Measurements from ENCODE around the gene ABCD2. TPM values are rescaled to one million over a fixed set of nuclear protein-coding genes. Genes with fewer than 3 reads are reported as not detected.
A peak's percentile ranks its signal among the peaks of the same experiment; 100 is the strongest.
"Not testable (repeated sequence)": the region's sequence is repeated elsewhere in the genome, so short reads cannot be mapped to it uniquely, and the experiment has no call there.

The ABCD2 gene
- total and polyA plus RNA-seq, 7 experiments from 2014 or later, result 7.1 to 32.9 (median 10.7) TPM

DNA sequence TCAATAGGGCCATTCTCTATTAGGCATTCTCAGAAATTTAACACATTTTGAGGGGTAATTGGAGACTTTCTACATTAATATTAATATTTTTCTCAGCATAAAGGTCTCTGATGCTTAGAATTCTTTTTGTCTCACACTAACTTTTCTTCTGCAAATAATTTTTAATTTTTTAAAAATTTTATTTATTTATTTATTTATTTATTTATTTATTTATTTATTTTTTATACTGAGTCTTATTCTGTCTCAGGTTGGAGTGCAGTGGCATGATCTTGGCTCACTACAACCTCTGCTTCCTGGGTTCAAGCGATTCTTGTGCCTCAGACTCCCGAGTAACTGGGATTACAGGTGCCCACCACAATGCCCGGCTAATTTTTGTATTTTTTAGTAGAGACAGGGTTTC lies 17.7 kb downstream of the ABCD2 start:
- H3K27ac ChIP-seq (ENCODE audit: low read depth, low read length); intact Hi-C loops (cut with micrococcal nuclease); H3K27me3 ChIP-seq (ENCODE audit: control insufficient read depth in 2 of 2, insufficient read depth in 2 of 2, low read length in 2 of 2); H3K9me3 ChIP-seq (ENCODE audit: control insufficient read depth in 2 of 3, low read length in 3 of 3); H3K27me3 Mint-ChIP-seq; H3K4me1 ChIP-seq (ENCODE audit: control insufficient read depth in 2 of 2, insufficient read depth in 2 of 2, low read length in 2 of 2); H3K9me3 Mint-ChIP-seq; H3K4me3 ChIP-seq (ENCODE audit: low read length); ATAC-seq; POLR2A ChIA-PET; H3K4me3 Mint-ChIP-seq; DNase-seq; H3K27ac Mint-ChIP-seq: not testable (repeated sequence)
- peaks cover 3 to 41% (median 15%) of the 10 kb centered on the region in 7 donors for H3K4me1 Mint-ChIP-seq
- H3K36me3 Mint-ChIP-seq, result peaks cover 9 to 40% (median 32%) of the 10 kb centered on the region in 5 donors
- peaks cover 0 to 33% (median 28%) of the 10 kb centered on the region in 3 experiments for H3K36me3 ChIP-seq (ENCODE audit: control insufficient read depth in 2 of 3, insufficient read depth in 3 of 3, low read length in 3 of 3)
- CTCF ChIA-PET, result interaction anchor here (1.4 kb wide), 1 partner anchor 18 kb away, joined by 3 read pairs; the partner anchor contains the start of gene ABCD2

DNA sequence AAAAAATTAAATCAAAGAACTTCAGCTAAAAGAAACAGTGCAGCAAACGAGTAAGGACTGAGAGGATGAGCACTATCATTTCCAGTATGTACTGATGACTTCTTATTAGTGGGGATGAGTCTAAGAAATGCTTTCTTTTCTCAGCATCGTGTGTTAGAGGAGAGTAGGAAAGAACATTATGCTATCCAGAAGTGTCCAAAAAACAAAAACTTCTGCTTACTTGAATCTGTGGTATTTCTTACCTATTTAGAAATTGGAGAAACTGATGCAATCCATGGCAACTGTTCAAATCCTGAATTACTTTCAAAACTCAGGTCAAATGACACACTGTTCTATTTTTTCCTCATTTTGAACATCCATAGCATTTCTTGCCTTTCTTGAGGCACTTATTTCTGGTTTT lies 23.7 kb downstream of the ABCD2 start:
- no peaks in the 10 kb centered on the region for H3K27me3 ChIP-seq (ENCODE audit: control insufficient read depth in 2 of 2, insufficient read depth in 2 of 2, low read length in 2 of 2)
- peaks cover 3 to 22% (median 7%) of the 10 kb centered on the region in 3 experiments for H3K36me3 ChIP-seq (ENCODE audit: control insufficient read depth in 2 of 3, insufficient read depth in 3 of 3, low read length in 3 of 3)
- DNase-seq, result no peak
- H3K4me1 ChIP-seq (ENCODE audit: control insufficient read depth in 2 of 2, insufficient read depth in 2 of 2, low read length in 2 of 2), result no peaks in the 10 kb centered on the region
- ChIA-PET POLR2A (interaction anchor here (1.6 kb wide), 1 partner anchor 8 kb away, joined by 5 read pairs; no protein-coding TSS in a partner anchor), CTCF (interaction anchor here (1.1 kb wide), 1 partner anchor 22 kb away, joined by 4 read pairs; no protein-coding TSS in a partner anchor)
- Mint-ChIP-seq H3K4me3 (no peak overlapping the region), H3K27ac (peak overlapping the region in 2 of 9 donors; percentile 1 to 50), H3K36me3 (peaks cover 0 to 33% (median 26%) of the 10 kb centered on the region in 5 donors), H3K9me3 (no peaks in the 10 kb centered on the region), H3K4me1 (peaks cover 2 to 23% (median 8%) of the 10 kb centered on the region in 7 donors), H3K27me3 (no peaks in the 10 kb centered on the region)
- intact Hi-C loops (cut with micrococcal nuclease), result no loop called here
- no peak overlapping the region for H3K27ac ChIP-seq (ENCODE audit: low read depth, low read length)
- no peak for ATAC-seq
- H3K9me3 ChIP-seq (ENCODE audit: control insufficient read depth in 2 of 3, low read length in 3 of 3), result no peaks in the 10 kb centered on the region
- H3K4me3 ChIP-seq (ENCODE audit: low read length), result no peak overlapping the region

DNA sequence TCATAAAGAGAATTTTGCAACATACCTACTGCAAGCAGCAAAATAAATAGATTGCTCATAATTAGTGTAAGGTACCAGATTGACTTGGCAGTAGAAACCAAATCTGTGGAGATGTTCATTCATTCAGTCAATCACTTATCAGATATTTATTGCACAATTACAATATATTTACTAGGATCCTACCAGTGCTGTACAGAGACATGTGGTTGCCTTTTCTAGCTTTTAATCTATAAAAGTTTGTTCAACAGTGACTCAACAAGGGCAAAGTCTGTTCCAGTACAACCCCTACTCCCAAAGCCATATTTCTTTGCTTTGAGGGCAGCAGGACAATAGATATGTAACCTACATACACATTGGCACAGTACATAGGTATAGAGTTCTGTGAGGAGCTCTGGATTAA lies 27.3 kb downstream of the ABCD2 start:
- no peaks in the 10 kb centered on the region for H3K9me3 ChIP-seq (ENCODE audit: control insufficient read depth in 2 of 3, low read length in 3 of 3)
- H3K27me3 ChIP-seq (ENCODE audit: control insufficient read depth in 2 of 2, insufficient read depth in 2 of 2, low read length in 2 of 2), result no peaks in the 10 kb centered on the region
- intact Hi-C loops (cut with micrococcal nuclease), result loop anchor here in 1 of 2 donors (1.0 to 2.0 kb wide), 2 partner anchors 19 to 26 kb away; no protein-coding TSS in a partner anchor
- ChIA-PET CTCF (interaction anchor here (1.3 kb wide), 1 partner anchor 27 kb away, joined by 4 read pairs; the partner anchor contains the start of gene ABCD2), POLR2A (interaction anchor here (0.9 to 1.0 kb wide), 2 partner anchors 27 to 92 kb away, joined by 3 to 4 read pairs; partner anchors contain the start of gene ABCD2)
- Mint-ChIP-seq H3K36me3 (peaks cover 0 to 31% (median 13%) of the 10 kb centered on the region in 5 donors), H3K27me3 (no peaks in the 10 kb centered on the region), H3K9me3 (no peaks in the 10 kb centered on the region), H3K27ac (peak overlapping the region in 6 of 9 donors; percentile 3 to 36 (median 23)), H3K4me1 (peaks cover under 1 to 29% (median 10%) of the 10 kb centered on the region in 7 donors), H3K4me3 (no peak overlapping the region)
- peaks cover 0 to 9% (median 3%) of the 10 kb centered on the region in 3 experiments for H3K36me3 ChIP-seq (ENCODE audit: control insufficient read depth in 2 of 3, insufficient read depth in 3 of 3, low read length in 3 of 3)
- no peaks in the 10 kb centered on the region for H3K4me1 ChIP-seq (ENCODE audit: control insufficient read depth in 2 of 2, insufficient read depth in 2 of 2, low read length in 2 of 2)
- no peak overlapping the region for H3K4me3 ChIP-seq (ENCODE audit: low read length)
- no peak overlapping the region for H3K27ac ChIP-seq (ENCODE audit: low read depth, low read length)
- DNase-seq (no peak), ATAC-seq (no peak)

DNA sequence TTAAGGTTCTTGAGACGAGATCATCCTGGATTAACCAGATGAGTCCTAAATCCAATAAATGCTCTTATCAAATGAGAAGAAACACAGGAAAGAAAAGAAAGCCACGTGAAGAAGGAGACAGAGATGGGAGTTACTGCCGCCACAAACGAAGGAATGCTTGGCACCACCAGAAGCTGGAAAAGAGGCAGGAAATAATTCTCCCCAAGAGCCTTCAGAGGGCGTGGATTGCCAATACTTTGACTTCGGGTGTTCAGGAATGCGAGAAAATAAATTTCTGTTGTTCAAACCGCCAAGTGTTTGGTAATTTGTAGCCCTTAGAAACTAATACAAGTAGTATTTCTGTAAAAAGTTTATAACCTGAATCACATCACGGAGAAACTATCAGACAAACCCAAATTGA lies 31.3 kb downstream of the ABCD2 start:
- no peaks in the 10 kb centered on the region for H3K27me3 ChIP-seq (ENCODE audit: control insufficient read depth in 2 of 2, insufficient read depth in 2 of 2, low read length in 2 of 2)
- Mint-ChIP-seq H3K4me3 (no peak overlapping the region), H3K27me3 (no peaks in the 10 kb centered on the region), H3K4me1 (peaks cover 0 to 21% (median 12%) of the 10 kb centered on the region in 7 donors), H3K36me3 (peaks cover 4 to 48% (median 34%) of the 10 kb centered on the region in 5 donors), H3K9me3 (peaks cover 0 to 3% (median 0%) of the 10 kb centered on the region in 11 donors), H3K27ac (peak overlapping the region in 1 of 9 donors; percentile 35)
- no peak overlapping the region for H3K4me3 ChIP-seq (ENCODE audit: low read length)
- ATAC-seq, result no peak
- no peak for DNase-seq
- POLR2A ChIA-PET, result no interaction called here
- no peaks in the 10 kb centered on the region for H3K4me1 ChIP-seq (ENCODE audit: control insufficient read depth in 2 of 2, insufficient read depth in 2 of 2, low read length in 2 of 2)
- H3K27ac ChIP-seq (ENCODE audit: low read depth, low read length), result no peak overlapping the region
- H3K9me3 ChIP-seq (ENCODE audit: control insufficient read depth in 2 of 3, low read length in 3 of 3), result no peaks in the 10 kb centered on the region
- intact Hi-C loops (cut with micrococcal nuclease), result loop anchor here in 1 of 2 donors (5.0 kb wide), 1 partner anchor 271 kb away; no protein-coding TSS in a partner anchor
- peaks cover 0 to 18% (median under 1%) of the 10 kb centered on the region in 3 experiments for H3K36me3 ChIP-seq (ENCODE audit: control insufficient read depth in 2 of 3, insufficient read depth in 3 of 3, low read length in 3 of 3)
- CTCF ChIA-PET, result no interaction called here

DNA sequence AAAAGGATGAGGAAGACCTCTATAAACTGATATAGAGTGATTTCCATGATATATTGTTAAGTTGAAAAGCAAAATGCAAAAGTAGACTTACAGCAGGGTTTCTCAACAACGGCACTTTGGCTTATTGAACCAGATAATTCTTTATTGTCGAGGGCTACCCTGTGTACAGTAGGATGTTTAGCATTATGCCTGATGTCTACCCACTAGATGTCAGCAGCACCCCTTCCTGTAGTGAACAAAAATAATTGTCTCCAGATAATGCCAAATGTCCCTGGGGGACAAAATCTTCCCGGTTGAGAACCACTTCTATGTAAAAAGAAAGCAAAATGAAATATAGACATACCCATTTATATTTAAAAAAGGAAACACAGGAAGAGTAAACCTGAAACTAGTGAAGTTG lies 32.4 kb downstream of the ABCD2 start:
- Histone ChIP-seq H3K9me3 (ENCODE audit: control insufficient read depth in 2 of 3, low read length in 3 of 3) (no peaks in the 10 kb centered on the region), H3K4me1 (ENCODE audit: control insufficient read depth in 2 of 2, insufficient read depth in 2 of 2, low read length in 2 of 2) (no peaks in the 10 kb centered on the region), H3K36me3 (ENCODE audit: control insufficient read depth in 2 of 3, insufficient read depth in 3 of 3, low read length in 3 of 3) (peaks cover 0 to 15% (median 0%) of the 10 kb centered on the region in 3 experiments), H3K27me3 (ENCODE audit: control insufficient read depth in 2 of 2, insufficient read depth in 2 of 2, low read length in 2 of 2) (no peaks in the 10 kb centered on the region), H3K4me3 (ENCODE audit: low read length) (no peak overlapping the region), H3K27ac (ENCODE audit: low read depth, low read length) (no peak overlapping the region)
- Mint-ChIP-seq H3K4me1 (peaks cover 0 to 17% (median 9%) of the 10 kb centered on the region in 7 donors), H3K27ac (no peak overlapping the region), H3K27me3 (no peaks in the 10 kb centered on the region), H3K9me3 (peaks cover 0 to 3% (median 0%) of the 10 kb centered on the region in 11 donors), H3K4me3 (no peak overlapping the region), H3K36me3 (peaks cover 4 to 43% (median 35%) of the 10 kb centered on the region in 5 donors)
- ChIA-PET CTCF (interaction anchor here (0.9 to 4.8 kb wide), 6 partner anchors 32 to 404 kb away, joined by 3 to 27 read pairs (median 6); partner anchors contain the start of gene ABCD2), POLR2A (no interaction called here)
- intact Hi-C loops (cut with micrococcal nuclease), result loop anchor here (1.0 to 5.0 kb wide), 8 partner anchors 18 to 520 kb away; partner anchors contain the start of gene ABCD2 (in 2 of the 2)
- peak; percentile 66 for ATAC-seq
- peak in 7 of 9 donors; percentile 10 to 56 (median 31) for DNase-seq

DNA sequence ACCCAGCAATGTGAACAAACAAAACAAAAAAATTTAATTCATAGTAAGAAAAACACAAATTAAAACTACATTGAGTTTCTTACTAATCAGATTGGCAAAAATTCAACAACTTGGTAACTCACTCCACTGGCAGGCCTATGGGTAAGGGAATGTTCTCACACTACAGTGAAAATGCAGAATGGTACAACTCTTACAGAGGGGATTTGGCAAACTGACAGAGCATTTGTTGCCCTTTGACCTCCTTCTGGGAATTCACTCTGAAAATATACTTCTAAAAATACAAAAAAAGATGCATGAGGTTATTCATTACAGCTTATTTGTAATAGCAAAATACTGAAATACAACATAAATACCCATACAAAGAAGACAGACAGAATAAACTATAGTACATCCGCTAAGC lies 32.8 kb downstream of the ABCD2 start:
- H3K27ac Mint-ChIP-seq, result no peak overlapping the region
- intact Hi-C loops (cut with micrococcal nuclease), result loop anchor here (1.0 to 5.0 kb wide), 8 partner anchors 18 to 520 kb away; partner anchors contain the start of gene ABCD2 (in 2 of the 2)
- peaks cover 0 to 3% (median 0%) of the 10 kb centered on the region in 11 donors for H3K9me3 Mint-ChIP-seq
- no peak overlapping the region for H3K4me3 Mint-ChIP-seq
- Histone ChIP-seq H3K27ac (ENCODE audit: low read depth, low read length) (no peak overlapping the region), H3K36me3 (ENCODE audit: control insufficient read depth in 2 of 3, insufficient read depth in 3 of 3, low read length in 3 of 3) (peaks cover 0 to 12% (median 0%) of the 10 kb centered on the region in 3 experiments), H3K4me3 (ENCODE audit: low read length) (no peak overlapping the region), H3K27me3 (ENCODE audit: control insufficient read depth in 2 of 2, insufficient read depth in 2 of 2, low read length in 2 of 2) (no peaks in the 10 kb centered on the region), H3K4me1 (ENCODE audit: control insufficient read depth in 2 of 2, insufficient read depth in 2 of 2, low read length in 2 of 2) (no peaks in the 10 kb centered on the region), H3K9me3 (ENCODE audit: control insufficient read depth in 2 of 3, low read length in 3 of 3) (no peaks in the 10 kb centered on the region)
- POLR2A ChIA-PET, result interaction anchor here (0.5 kb wide), 1 partner anchor 143 kb away, joined by 3 read pairs; no protein-coding TSS in a partner anchor
- DNase-seq (peak in 1 of 9 donors; percentile 6), ATAC-seq (no peak)
- peaks cover 0 to 17% (median 7%) of the 10 kb centered on the region in 7 donors for H3K4me1 Mint-ChIP-seq
- peaks cover 4 to 40% (median 35%) of the 10 kb centered on the region in 5 donors for H3K36me3 Mint-ChIP-seq
- no peaks in the 10 kb centered on the region for H3K27me3 Mint-ChIP-seq
- CTCF ChIA-PET, result interaction anchor here (0.9 to 4.8 kb wide), 6 partner anchors 33 to 405 kb away, joined by 3 to 27 read pairs (median 6); partner anchors contain the start of gene ABCD2

All from naive thymus-derived CD4-positive, alpha-beta T cell (primary cell).